ENCODE results near the gene TCP11.
A peak's percentile ranks its signal among the peaks of the same experiment; 100 is the strongest.

TCP11 gene

DNA sequence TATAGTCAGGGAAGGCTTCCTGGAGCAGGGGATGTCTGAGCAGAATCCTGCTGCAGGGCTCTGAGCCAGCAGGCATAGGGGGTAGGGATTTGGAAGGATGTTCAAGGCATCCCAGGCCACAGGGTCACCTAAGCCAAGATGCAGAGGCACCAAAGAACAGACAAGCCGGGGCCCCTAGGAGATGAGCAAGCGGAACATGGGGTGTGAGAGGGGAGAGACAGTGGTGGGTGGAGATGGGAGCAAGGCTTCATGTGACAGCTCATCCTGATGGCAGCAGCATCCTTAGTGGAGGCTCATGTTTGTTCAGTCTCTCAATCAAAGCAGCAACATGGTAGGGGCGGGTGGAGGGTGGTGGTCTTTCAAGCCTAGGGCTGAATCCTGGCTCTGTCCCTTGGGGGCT is 29.8 kb upstream of the TCP11 start:
- DNase-seq: no peak

- DNase-seq: no peak
Measured at GRCh38 chr6:35170166-35170565, 29.0 kb upstream of the TCP11 start.

- no peak for DNase-seq
Measured at GRCh38 chr6:35168461-35168861, 27.3 kb upstream of the TCP11 start.

DNA sequence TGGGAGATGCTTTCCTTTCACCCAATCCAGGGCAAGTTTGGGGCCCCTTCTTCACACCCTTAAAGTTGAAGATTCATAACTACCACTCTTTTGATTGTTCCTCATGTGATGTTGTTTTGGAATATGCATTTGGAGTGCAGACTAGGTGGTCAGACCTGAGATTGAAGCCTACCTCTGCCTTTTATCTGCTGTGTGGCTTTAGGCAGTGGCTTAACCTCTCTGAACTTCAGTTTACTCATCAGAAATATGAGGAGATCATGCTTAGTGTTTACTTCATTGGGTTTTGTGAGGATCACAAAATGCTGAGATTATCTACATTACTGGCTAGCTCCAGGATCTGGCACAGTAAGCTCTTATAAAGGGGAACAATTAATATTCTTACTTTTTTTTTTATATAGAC is 26.4 kb upstream of the TCP11 start:
- no peak for DNase-seq

GRCh38 chr6:35166520-35166919 is 25.4 kb upstream of the TCP11 start:
- DNase-seq: no peak

DNA sequence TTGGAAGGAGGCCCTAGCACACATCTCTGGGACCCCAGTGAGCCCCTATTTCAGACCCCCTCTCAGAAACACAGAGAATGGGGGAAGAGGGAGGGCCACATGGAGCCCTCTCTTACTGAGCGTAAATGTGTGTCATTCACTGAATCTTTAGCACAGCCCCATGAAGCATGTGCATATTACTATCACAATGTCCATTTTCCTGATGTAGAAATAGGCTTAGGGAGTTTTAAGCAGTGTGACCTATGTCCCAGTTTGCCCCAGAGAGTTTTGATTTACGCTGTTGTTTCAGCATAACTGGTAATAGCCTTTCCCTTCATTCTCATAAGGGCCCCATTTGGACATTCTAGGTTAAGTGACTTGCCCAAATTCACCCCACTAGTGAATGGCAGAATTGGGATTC is 25.0 kb upstream of the TCP11 start:
- no peak for DNase-seq

DNA sequence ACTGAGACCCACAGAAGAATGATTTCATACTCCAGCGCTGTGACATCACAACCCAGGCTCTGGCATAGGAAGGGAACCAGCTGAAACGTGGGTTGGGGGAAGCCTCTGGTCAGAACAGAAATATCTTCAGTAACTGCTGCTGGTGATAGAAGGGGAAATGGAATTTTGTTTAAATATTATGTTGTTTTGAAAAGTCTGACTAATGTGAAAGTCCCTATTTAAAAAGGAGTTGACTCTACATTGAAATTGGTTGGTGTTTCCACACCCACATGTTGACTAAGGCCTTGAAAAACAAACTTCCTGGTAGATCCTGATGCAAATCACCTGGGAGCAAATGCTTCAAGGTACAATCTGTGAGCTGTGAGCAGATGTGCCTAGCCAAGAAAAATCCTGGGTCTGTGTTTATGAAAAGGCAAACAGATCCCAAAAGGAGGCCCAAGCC is 24.5 kb upstream of the TCP11 start:
- no peak for DNase-seq

GRCh38 chr6:35164868-35165267 is 23.7 kb upstream of the TCP11 start:
- DNase-seq: no peak

GRCh38 chr6:35164277-35164676 is 23.1 kb upstream of the TCP11 start:
- DNase-seq: no peak

DNA sequence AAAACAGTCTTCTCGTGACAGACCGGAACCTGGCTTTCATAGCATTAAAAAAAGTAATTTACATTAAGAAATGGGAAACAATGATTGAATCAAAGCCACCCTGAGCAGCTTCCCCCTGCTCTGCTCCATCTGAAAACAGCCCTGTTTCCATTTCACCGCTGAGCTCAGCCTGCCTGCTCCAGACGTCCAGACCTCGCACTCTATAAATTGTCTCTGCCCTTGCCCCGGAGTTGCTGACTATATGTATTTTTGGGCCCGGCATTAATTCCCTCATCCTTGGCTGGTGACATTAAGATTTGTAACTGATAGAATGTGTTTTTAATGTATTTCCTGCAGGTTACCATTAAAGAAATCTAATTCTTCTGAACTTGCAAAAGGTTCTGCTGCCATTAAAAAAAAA is 22.7 kb upstream of the TCP11 start:
- no peak for DNase-seq

- no peak for DNase-seq
Measured at GRCh38 chr6:35161776-35162607, 20.9 kb upstream of the TCP11 start.

GRCh38 chr6:35161266-35161665 is 20.1 kb upstream of the TCP11 start:
- no peak for DNase-seq

DNA sequence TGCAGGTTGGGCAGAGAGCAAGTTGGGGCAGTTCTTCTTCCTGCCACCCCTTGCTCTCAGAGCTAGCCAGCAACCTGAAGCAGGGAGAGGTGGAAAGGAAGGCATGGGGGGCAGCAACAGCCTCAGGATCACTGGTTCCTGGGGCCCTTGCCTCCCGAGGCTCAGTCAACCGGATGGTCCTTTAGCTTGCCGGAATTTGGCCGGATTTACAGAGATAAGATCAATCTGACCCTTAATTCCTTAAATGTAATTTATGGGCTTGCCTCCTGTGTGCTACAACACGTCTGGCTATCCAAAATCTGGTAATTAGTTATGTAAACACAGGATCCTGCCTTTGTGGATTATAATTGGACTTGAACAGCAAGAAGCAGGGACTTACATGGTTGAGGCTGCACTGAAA is 19.5 kb upstream of the TCP11 start:
- DNase-seq: no peak

DNA sequence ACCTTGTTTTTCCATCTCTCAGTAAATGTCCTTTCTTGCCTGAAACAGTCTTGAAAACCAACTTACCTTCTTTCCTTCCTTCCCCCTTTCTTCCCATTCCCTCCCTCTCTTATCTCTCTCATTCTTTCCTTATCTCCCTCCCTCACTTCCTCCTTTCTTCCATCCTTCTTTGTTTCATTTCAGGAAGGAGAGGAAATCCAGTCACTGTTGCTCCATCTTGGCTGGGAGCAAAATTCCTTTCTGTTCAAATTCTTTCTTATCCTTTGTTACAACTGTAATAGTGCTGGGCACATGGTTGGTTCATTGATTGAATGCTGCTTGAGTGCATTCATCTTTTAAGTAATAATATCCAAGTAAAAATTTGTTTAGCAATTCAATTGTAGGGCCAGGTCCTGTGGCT is 17.4 kb upstream of the TCP11 start:
- no peak for DNase-seq

GRCh38 chr6:35154947-35155346 is 13.8 kb upstream of the TCP11 start:
- DNase-seq: no peak

- no peak for DNase-seq
Measured at GRCh38 chr6:35154262-35154661, 13.1 kb upstream of the TCP11 start.

DNA sequence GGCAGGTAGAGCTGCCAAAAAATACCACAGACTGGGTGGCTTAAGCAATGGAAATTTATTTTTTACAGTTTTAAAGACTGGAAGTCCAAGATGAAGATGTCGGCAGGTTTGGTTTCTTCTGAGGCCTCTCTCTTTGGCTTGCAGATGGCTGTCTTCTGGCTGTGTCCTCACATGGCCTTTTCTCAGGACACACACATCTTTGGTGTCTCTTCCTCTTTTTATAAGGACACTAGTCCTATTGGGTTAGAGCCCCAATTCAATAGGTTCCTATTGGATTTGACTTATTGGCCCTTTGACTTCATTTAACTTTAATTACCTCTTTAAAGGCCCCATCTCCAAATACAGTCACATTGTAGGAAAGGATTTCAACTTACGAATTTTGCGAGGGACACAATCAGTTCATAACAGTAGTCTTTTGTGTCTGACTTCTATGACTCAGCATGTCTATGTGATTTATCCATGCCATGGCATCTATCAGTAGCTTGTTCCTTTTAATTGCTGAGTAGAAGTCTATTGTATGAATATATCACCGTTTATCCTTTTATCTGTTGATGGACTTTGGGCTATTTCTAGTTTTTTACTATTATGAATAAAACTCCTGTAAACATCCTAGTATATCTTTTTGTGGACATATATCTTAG is 11.0 kb upstream of the TCP11 start:
- DNase-seq: no peak

- DNase-seq: no peak
Measured at GRCh38 chr6:35151466-35151865, 10.3 kb upstream of the TCP11 start.

DNA sequence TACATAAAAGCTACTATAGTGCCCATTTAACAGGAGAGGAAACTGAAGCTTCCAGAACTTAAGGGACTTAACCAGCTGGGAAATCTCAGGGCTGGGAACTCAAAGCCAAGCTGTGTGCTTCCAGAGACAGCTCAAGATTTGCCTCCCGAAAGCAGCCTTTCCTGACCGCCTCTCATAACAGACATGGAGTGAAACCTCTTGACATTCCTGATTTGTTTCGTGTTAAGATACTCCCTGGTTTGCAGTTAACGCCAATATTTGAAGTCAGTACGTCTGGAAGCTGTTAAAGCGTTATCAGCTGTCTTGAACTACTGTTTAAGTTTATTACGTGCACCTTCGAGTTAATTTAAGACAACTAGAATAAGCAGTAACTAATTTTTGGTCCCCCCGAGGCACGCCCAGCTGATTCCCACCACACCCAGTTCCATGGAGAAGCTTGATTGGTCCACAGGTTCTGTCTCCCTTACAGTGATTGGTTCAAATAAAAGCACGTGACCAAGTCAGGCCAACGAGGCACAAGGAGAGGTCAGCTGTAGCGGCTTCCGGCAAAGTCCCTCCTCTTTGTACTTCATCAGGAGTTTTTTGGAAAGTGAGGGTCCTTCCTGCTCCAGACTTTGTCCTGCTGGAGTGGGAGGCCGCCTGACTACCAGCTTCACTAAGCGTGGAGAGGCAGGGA is 8.9 kb upstream of the TCP11 start:
- no peak for DNase-seq

DNA sequence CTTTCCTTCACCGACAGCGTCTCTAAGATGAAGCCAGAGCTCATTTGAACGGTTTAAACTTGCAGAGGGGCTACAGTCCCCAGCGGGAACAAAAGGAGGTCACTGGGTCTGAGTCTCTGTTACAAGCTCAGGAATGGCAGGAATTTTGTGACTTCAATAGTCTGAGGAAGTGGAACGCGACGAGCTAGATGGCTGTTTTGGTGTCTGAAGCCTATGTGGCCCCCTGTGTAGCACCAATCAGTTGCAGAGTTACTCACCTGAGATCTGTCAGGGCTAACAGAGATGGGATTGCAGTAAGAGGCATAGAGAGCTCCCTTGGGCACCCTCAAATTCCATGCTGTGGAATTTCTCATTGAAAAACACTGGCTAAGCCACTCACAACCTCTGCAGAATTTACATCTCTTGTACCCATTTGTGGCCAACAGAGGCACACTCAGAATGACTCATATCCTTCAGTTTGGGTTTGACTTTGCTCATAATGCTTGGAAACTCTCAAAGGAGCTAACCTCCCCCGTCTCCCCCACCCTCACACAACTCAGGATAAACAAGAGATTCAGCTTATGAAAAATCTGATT is 7.1 kb upstream of the TCP11 start:
- DNase-seq: peak; percentile 57 to 64

- no peak for DNase-seq
Measured at GRCh38 chr6:35147486-35147885, 6.3 kb upstream of the TCP11 start.

DNA sequence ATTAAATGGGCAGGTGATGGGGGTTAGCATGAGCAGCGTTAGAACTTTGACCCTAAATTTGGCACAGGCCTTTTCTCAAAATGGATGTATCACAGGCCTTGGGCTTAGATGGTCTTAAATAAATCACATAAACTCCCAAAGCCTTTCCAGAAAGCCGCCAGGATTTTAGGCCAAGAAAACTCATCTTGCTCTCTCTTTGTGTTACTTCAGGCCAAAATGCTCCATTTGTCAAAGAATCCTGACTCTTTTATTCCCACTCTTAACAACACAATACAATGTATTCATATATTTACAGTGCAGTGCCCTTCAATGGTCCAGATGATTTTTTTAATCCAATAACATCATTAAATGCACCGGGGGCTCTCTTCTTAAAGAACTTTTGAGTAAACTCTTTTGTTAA is 5.9 kb upstream of the TCP11 start:
- DNase-seq: no peak

DNA sequence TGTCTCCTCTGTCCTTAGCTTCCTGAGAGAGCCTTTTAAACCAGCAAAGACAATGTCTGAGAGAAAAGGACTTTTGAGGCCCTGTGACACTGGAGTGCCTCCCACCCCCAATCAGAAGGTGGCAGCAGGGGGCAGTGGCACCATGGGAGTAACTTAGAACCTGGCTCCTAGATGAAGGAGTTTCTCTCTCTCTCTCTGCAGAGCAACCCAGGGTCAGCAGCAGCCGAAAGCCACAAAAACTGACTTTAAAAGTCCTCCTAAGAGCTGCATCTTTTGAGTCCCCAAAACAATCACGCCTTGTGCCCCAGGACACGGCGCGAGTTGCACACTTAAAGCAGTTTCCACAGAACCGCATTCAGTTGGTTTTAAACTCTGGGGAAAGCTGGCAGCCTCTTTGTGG is 5.3 kb upstream of the TCP11 start:
- DNase-seq: peak; percentile 35 to 45

DNA sequence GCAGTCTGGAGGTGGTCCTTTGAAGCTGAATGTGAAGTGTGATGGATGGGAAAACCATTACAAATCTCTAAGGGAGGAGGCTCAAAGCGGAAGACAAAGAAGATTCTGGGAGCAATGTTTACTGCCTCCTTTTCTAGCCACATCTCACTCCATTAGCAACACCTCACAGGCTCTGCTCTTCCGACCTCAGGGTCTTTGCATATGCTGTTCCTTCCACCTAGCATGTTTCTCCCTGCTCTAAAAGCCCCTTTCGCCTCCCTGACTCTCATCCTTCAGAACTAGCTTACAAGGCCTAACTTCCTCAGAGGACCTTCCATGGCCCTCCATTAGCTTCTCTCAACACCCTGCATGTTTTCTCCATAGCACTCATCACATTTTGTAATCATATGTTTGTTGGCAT is 4.6 kb upstream of the TCP11 start:
- no peak for DNase-seq

Data from activated T-cell treated with anti-CD3 and anti-CD28 coated beads, Interleukin-2, amount 50 U/mL, for 48 hours (primary cell).